Kidney (tissue), 14 donors: ENCODE results near the gene PHEX. TPM values are rescaled to one million over a fixed set of nuclear protein-coding genes. Genes with fewer than 3 reads are reported as not detected.

Experiments
- DNase-seq, 5 donors: peaks; one replicate each; pipeline ENCODE4 v3.0.0-alpha.2; 2013 to 2020
- FAIRE-seq: peaks from 2 replicates; lab custom pipeline; 2012; peaks lifted over from hg19 to GRCh38; lab: Jason Lieb, UNC
- H3K27ac ChIP-seq, 2 donors: one replicate each; pipeline ENCODE4 v1.7.0; 2013; ENCODE audit warnings: low read depth in 2 of 2, low read length in 2 of 2, inconsistent platforms in 1 of 2
- H3K27me3 ChIP-seq: one replicate; pipeline ENCODE4 v1.7.1; 2013; ENCODE audit warnings: low read length, inconsistent platforms; ENCODE audit not compliant: control insufficient read depth, insufficient read depth
- H3K36me3 ChIP-seq, 3 donors: one replicate each; pipeline versions ENCODE4 v1.7.0 to v1.7.1; 2013; ENCODE audit warnings: low read length in 3 of 3, control low read depth in 1 of 3, inconsistent platforms in 1 of 3; ENCODE audit not compliant: insufficient read depth in 3 of 3, control insufficient read depth in 2 of 3
- H3K4me1 ChIP-seq, 3 donors: one replicate each; pipeline versions ENCODE4 v1.7.0 to v1.7.1; 2013; ENCODE audit warnings: low read length in 3 of 3, inconsistent platforms in 1 of 3, low read depth in 1 of 3; ENCODE audit not compliant: control insufficient read depth in 2 of 3, insufficient read depth in 2 of 3
- H3K4me3 ChIP-seq, 3 donors: one replicate each; pipeline versions ENCODE4 v1.7.0 to v1.8.1; 2013; ENCODE audit warnings: low read length in 3 of 3, control low read depth in 1 of 3, inconsistent platforms in 1 of 3
- H3K9ac ChIP-seq, 3 donors: one replicate each; pipeline versions ENCODE4 v1.7.0 to v1.7.1; 2013; ENCODE audit warnings: low read length in 3 of 3, control low read depth in 1 of 3, inconsistent platforms in 1 of 3
- H3K9me3 ChIP-seq, 3 donors: one replicate each; pipeline versions ENCODE4 v1.7.0 to v1.7.1; 2013; ENCODE audit warnings: low read length in 3 of 3, control low read depth in 1 of 3, inconsistent platforms in 1 of 3; ENCODE audit not compliant: control insufficient read depth in 2 of 3, insufficient read depth in 1 of 3
- intact Hi-C: fragments of 100-400 bp; cut with DNase I; formaldehyde crosslinking; loops from one replicate; pipeline ENCODE4 v1.11.1; 2022
- polyA plus RNA-seq: library from polyadenylated mRNA; stranded (reverse); fragments of 350-450 nt; fragmentation: Illumina TruSeq; extraction: RNeasy Lipid Tissue Mini Kit (QIAGEN cat#74804); gene quantifications from one replicate; pipeline ENCODE4 v1.2.3, GENCODE V29; 2014; ENCODE audit warnings: low read depth, low replicate concordance; ENCODE audit not compliant: insufficient read depth
- total RNA-seq: library from RNA; stranded (reverse); fragmentation: NEBNext Ultra II Directional; extraction: Animal tissue kit (Norgen Biotek cat#: 25700); gene quantifications from one replicate; pipeline ENCODE4 v1.2.1, GENCODE V29; 2021
- TF ChIP-seq, protein P1 (sequence below): IDR thresholded peaks from 3 replicates; pipeline ENCODE4 v1.5.1; 2012; ENCODE audit warnings: mild to moderate bottlenecking, moderate library complexity, borderline replicate concordance; ENCODE audit not compliant: insufficient read depth; ENCODE audit errors: extremely low read depth
- donor health status: control.
- donor health status: control.
- donor health status: control.
- donor health status: control.
- donor health status: control.
- donor health status: DM: yes; HTN: yes; CAD: no.
- donor health status: Normal renal cell carcinoma (clear cell type).

PHEX gene
- total and polyA plus RNA-seq, 2 donors from 2014 or later = 0.19 to 0.25 TPM

DNA sequence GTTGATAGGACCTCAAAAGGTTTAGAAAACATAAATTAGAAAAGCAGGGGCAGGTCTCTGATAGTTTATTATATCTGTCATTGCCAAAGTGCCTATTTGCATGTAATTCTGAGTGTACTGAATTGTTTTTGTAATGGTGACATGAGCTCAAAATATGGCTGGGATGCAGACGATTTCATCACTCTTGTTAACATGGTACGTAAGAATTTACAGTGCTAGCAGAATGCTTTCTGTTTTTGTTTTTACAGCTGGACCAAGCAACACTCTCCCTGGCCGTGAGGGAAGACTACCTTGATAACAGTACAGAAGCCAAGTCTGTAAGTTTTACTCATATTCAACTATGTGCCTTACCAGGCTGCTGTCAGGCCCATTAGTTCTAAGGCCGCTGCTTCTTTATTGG, 58.1 kb downstream of the PHEX start:
- intact Hi-C loops = no loop called here
- DNase-seq (peak in 1 of 5 donors; percentile 12), FAIRE-seq (no peak)
- Histone ChIP-seq H3K4me3 (no peak overlapping the region), H3K4me1 (no peaks in the 10 kb centered on the region), H3K27me3 (no peaks in the 10 kb centered on the region), H3K27ac (no peak overlapping the region), H3K9me3 (no peaks in the 10 kb centered on the region), H3K9ac (no peak overlapping the region), H3K36me3 (no peaks in the 10 kb centered on the region)
- TF ChIP-seq, protein P1, sequence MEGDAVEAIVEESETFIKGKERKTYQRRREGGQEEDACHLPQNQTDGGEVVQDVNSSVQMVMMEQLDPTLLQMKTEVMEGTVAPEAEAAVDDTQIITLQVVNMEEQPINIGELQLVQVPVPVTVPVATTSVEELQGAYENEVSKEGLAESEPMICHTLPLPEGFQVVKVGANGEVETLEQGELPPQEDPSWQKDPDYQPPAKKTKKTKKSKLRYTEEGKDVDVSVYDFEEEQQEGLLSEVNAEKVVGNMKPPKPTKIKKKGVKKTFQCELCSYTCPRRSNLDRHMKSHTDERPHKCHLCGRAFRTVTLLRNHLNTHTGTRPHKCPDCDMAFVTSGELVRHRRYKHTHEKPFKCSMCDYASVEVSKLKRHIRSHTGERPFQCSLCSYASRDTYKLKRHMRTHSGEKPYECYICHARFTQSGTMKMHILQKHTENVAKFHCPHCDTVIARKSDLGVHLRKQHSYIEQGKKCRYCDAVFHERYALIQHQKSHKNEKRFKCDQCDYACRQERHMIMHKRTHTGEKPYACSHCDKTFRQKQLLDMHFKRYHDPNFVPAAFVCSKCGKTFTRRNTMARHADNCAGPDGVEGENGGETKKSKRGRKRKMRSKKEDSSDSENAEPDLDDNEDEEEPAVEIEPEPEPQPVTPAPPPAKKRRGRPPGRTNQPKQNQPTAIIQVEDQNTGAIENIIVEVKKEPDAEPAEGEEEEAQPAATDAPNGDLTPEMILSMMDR = no peak

GRCh38 chrX:22093550-22093949, 61.4 kb downstream of the PHEX start:
- no peaks in the 10 kb centered on the region for H3K4me1 ChIP-seq
- no peak overlapping the region for H3K4me3 ChIP-seq
- no peak overlapping the region for H3K9ac ChIP-seq
- no peaks in the 10 kb centered on the region for H3K36me3 ChIP-seq
- H3K27ac ChIP-seq = no peak overlapping the region
- H3K27me3 ChIP-seq = no peaks in the 10 kb centered on the region
- DNase-seq (no peak), FAIRE-seq (no peak)
- H3K9me3 ChIP-seq = no peaks in the 10 kb centered on the region
- TF ChIP-seq, protein P1 = no peak
- intact Hi-C loops = no loop called here

DNA sequence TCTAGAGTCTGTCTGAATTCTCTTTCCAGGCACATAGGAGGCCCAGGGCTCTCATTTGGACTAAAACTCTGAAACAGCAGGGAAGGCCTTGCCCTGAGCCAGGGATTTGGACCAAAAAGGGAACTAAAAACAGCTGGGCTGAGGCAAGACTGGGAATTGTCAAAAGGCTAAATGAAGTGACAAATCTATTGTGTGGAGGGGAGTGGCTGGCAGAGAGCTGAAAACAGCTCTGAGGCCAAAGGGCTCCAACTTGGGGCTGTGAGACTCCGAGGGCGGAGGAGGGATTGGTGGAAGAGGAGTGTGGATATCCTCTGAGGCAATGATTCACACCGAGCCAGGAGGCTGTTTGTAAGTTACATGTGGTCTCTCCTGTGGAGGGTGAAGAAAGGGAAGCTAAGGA, 63.2 kb downstream of the PHEX start:
- TF ChIP-seq, protein P1 = no peak
- H3K9me3 ChIP-seq = no peaks in the 10 kb centered on the region
- no peak for DNase-seq
- H3K4me1 ChIP-seq = no peaks in the 10 kb centered on the region
- H3K36me3 ChIP-seq = no peaks in the 10 kb centered on the region
- no peak overlapping the region for H3K27ac ChIP-seq
- no peak overlapping the region for H3K4me3 ChIP-seq
- no peak for FAIRE-seq
- H3K9ac ChIP-seq = no peak overlapping the region
- H3K27me3 ChIP-seq = no peaks in the 10 kb centered on the region
- intact Hi-C loops = no loop called here

DNA sequence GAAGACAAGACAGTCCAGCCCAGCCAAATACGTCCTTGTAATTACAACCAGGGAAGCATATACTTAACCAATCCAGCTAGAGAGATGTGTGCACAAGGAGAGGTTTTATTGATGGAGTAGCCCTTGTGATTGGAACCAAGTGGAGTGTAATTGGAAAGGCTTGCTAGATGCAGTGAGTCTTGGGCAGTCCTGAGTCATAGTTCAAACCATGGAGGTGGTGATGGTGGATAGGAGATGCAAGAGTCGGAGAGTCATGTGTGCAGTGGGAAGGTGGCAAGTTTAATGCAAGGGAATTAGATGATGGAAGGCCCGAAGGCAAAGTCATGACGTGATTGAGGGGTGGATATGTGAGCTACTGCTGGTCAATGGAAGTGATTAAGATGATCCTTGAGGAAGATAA, 63.7 kb downstream of the PHEX start:
- FAIRE-seq = no peak

More for the DNA sequence above, 63.7 kb downstream of the PHEX start:
- TF ChIP-seq, protein P1 = no peak
- no peaks in the 10 kb centered on the region for H3K4me1 ChIP-seq
- no peaks in the 10 kb centered on the region for H3K9me3 ChIP-seq
- intact Hi-C loops = no loop called here
- no peaks in the 10 kb centered on the region for H3K36me3 ChIP-seq
- H3K27me3 ChIP-seq = no peaks in the 10 kb centered on the region
- H3K9ac ChIP-seq = no peak overlapping the region
- DNase-seq = no peak
- H3K27ac ChIP-seq = no peak overlapping the region
- H3K4me3 ChIP-seq = no peak overlapping the region
